ENCODE results near the gene ANKRD34C. TPM values are rescaled to one million over a fixed set of nuclear protein-coding genes. Genes with fewer than 3 reads are reported as not detected.

ANKRD34C gene
- total RNA-seq, 3 donors from 2014 or later (not counting 1 experiment from before 2014, with no cell fraction given): not detected

Other genes starting within 250 kb of the ANKRD34C start
- gene RASGRF1, start 191.9 kb upstream of the ANKRD34C start, total RNA-seq: not detected
- gene TMED3, start 28.4 kb downstream of the ANKRD34C start, total RNA-seq: 10 to 100 TPM; 21.7 to 26.3 (median 25.0) TPM
- under 1 TPM; 0.54 to 0.98 (median 0.59) TPM for gene MINAR1, start 149.6 kb downstream of the ANKRD34C start, total RNA-seq